GM18505 (cell line): ENCODE data around the gene NPSR1.

Experiments
- ATAC-seq: cut with Tn5 transposase; IDR thresholded peaks from one replicate; pipeline ENCODE4 v1.9.1; 2021; ENCODE audit not compliant: unreplicated experiment
- POLR2A ChIP-seq: IDR thresholded peaks from 4 replicates; pipeline ENCODE4 v1.6.1; 2011; ENCODE audit warnings: borderline replicate concordance; ENCODE audit not compliant: insufficient read depth, insufficient read length; ENCODE audit errors: extremely low read depth

The NPSR1 gene

GRCh38 chr7:34821932-34822558, 164.0 kb downstream of the NPSR1 start:
- TF ChIP-seq POLR2A: no peak
- ATAC-seq: no peak

DNA sequence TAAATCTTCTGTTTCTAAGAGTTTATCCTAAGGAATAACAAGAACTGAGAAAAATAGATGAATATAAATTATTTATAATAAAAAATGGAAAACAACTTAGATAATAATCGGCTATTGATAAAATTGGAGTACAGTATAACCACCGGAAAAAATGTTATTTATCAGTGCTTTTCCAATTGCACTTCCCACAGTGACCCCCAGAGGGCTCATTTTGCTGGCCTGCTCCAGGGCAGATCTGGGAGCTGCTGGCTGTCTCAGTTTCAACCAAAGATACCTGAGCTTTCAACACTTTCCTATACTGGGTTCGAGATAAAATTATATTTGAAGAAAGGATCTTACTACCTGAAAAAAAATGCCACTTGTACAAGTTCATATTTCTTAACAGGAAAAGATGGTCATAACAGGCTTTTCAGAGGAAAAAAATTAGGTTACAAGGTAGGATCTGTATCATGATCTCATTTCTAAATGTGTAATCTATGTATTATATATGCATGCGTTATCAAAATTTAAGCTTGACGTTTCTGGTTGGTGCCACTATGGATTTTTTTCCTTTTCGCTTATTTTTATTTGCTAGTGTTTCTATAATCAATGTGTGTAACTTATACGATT, 165.7 kb downstream of the NPSR1 start:
- peak; percentile 84 for ATAC-seq
- no peak for TF ChIP-seq POLR2A

GRCh38 chr7:34825221-34825620, 167.2 kb downstream of the NPSR1 start:
- no peak for TF ChIP-seq POLR2A
- ATAC-seq: no peak

DNA sequence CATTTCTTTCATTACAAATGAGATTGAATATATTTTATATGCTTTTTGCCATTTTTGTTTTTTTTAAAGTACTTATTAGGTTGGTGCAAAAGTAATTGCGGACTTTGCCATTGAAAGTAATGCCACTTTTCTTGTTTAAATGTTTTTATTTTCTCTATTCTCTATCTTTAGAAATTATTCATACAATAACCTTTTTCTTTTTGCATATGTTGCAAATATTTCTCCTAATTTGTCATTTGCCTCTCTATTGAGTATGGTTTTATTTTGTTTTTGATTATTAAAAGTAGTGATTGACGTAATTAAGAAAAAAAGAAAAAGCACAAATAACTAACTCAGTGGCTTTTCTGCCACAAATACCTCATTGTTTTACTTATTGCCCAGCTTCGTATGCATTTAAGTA, 172.4 kb downstream of the NPSR1 start:
- no peak for TF ChIP-seq POLR2A
- no peak for ATAC-seq

DNA sequence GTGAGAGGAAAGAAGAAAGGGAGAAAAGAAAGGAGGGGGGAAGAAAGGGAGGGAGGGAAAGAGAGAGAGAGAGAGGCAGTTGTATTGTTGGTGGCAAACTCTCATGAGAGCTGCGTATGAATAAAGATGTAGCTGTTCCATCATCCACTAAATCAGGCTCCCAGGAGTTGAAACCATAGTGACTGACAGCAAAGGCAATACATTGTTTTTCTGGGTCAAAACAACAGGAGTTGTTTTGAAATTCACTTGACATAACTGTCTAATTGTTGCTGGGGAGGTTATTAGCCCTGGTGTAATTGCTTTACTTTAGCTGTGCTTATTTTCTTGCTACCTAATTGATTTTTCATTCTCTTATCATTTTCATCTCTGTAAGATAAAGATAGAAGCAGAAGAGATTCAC, 173.4 kb downstream of the NPSR1 start:
- TF ChIP-seq POLR2A: no peak
- no peak for ATAC-seq

DNA sequence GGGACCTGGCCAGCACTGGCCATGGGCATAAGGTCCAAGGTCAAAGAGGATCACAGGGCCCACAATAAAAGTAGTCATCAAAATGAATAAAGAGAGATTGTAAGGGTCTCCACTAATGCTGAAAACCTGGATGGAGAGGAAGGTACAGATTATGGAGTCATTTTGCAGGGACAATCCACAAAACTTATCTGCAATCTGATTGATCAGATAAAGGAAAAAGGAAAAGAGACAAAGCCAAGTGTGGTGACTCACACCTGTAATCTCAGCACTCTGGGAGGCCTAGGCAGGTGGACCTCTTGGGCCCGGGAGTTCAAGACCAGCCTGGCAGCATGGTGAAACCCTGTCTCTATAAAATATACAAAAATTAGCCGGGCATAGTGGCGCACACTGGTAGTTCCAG, 174.0 kb downstream of the NPSR1 start:
- no peak for ATAC-seq
- no peak for TF ChIP-seq POLR2A

DNA sequence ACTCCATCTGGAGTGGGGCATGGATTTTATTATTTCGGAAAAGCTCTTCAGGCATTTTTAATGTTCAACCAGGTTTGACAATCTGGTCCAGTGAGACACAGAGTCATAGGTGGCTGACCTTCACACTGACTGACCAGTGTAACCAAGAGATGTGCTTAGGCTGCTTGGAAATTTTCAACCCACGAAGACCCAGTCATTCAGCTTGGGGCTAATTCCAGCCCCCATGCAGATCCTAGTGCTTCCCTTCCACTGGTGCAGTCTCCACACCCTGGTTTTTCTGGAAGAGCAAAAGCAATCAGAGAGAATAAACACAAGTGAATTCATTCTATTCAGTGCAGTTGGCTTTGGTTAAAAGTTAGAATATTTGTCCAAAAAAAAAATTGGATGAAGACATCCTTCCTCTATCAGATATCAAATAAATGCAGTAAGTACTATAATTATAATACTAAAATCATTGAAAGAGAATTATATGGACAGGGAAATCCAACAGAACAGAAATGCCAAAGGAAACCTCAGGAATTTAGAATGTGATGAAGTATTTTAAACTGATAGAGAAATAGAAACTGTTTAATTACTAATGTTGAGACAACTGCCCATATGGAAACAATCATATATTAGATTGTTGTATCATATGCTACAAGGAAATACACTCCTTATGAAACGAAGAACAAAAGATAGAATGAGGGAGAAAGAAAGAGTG, 178.0 kb downstream of the NPSR1 start:
- TF ChIP-seq POLR2A: no peak
- ATAC-seq: no peak

DNA sequence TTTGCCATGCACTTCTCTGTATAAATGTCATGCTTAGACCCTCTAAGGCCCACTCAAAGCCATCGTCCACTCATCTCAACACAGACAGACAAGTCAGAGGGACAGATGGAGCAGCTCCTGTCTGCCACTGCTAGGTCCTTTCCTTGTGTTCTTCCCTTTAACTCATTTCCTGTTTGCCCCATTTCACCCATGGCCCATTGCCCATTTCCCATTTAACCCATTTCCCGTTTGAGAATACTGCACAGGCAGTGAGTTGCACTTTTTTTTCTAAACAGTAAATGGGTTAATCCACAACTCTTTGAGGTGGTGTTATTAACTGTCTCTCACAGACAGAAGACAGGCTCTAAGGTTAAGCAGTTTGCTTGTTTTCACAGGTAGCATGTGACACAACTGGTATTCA, 179.3 kb downstream of the NPSR1 start:
- no peak for ATAC-seq
- TF ChIP-seq POLR2A: no peak

DNA sequence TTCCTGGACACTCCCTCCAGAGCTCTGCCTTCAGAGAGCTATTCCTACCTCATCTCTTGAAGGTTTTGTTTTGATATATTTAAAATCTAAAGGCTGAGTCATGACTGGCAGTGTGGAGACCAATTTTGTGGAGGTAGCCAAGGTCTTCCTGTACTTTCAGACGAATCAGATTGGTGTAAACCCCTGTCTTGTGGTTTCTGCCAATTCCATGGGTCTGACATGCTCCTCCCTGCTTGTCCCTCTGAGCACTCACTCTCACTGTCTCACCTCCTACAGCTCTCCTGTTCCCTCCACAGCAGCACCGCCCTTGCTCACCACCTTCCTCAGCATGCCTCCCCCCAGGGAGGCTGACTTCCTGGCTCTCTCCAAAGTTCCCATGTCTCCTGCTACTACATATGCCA, 179.8 kb downstream of the NPSR1 start:
- no peak for TF ChIP-seq POLR2A
- ATAC-seq: no peak

DNA sequence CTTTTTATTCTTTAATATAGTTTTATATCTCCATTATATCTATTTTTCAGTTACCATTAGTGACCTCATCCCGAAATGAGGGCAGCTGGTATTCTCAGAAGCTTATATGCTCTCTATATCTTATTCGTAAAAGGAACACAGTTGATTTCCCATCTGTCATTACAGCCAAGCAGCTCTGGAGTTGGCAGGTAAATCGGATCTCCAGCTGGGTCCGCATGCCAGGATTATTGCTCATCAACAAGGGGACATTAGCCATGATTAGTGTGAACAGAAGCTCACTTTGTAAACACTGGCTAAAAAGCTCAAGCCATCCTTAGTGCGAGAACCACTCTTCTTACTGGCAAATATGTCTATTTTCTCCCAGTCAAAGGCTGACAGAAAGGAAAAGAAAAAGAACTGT, 180.3 kb downstream of the NPSR1 start:
- no peak for ATAC-seq
- no peak for TF ChIP-seq POLR2A

- ATAC-seq: no peak
- no peak for TF ChIP-seq POLR2A
Observed at GRCh38 chr7:34839645-34840044, 181.6 kb downstream of the NPSR1 start.

DNA sequence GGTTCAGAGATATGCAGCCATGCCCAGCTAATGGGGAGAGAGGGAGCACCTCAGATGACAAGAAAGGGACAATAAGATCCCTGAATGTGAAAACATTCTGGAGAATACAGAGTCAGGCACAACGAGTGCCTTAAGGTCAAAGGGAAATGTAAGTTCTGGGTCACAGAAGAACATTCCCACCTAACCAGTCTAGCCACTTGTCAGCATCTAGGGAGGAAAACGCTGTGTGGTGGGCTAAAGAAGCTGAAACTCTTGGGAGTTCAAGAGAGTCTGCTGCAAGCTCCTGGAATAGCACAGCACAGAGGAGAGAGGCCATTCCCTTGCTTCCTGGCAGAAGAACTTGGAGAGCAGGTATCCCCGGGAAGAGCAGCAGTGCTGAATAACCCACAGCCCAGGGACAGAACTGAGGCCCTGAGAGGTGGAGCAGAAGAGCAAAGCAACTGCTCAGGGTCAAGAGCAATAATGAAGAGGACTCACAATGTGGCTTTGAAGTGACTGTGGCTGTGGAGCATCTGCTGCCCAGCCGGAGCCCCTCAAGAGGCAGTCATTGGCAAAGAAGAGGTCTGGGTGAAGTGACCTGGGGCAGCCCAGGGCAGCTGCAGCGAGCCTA, 182.3 kb downstream of the NPSR1 start:
- ATAC-seq: no peak
- no peak for TF ChIP-seq POLR2A

DNA sequence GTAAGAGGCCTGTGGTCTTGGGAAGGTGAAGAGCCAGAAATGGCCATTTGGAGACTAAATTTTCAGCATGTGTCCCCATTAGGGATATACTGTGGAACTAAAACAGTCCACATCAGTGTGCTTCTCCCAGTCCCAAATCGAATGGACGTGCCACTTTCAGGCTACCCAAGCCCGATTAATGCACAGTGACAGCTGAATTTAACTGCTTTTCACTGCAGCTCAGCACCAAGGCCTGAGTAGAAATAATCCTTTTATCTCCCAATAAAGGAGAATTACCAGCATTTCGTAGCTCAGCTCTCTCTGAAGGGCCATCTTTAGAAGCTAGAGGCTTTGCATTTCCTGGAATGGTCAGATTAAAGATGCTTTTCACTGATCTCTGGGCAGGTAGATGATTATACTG, 183.3 kb downstream of the NPSR1 start:
- TF ChIP-seq POLR2A: no peak
- ATAC-seq: no peak

DNA sequence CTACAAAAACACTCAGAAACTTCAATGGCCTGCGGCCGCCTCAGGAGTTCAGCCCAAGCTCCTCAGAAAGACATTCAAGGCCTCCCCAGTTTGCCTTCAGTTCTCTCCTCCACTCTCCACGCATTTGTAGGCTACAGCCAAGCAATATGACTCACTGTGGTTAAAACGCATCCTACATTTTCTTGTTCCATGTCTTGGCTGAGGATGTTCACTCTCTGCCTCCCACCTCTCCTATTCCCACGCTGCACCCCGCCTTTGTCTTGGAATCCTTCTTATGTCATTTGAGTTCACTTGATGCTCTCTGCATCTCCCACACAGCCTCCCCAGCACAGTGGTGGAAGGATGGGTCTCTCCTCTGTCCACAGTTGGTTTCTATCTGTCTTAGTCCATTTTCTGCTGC, 184.8 kb downstream of the NPSR1 start:
- no peak for TF ChIP-seq POLR2A
- no peak for ATAC-seq
